Measurements from ENCODE around the gene TTLL11. TPM values are rescaled to one million over a fixed set of nuclear protein-coding genes. Genes with fewer than 3 reads are reported as not detected.

TTLL11 gene
- total RNA-seq, 4 donors from 2014 or later: 3.0 to 9.9 (median 7.4) TPM

GRCh38 chr9:121841771-121842611 lies 251.1 kb downstream of the TTLL11 start:
- peak in 1 of 3 donors; percentile 2 for DNase-seq
- Histone ChIP-seq H3K36me3 (no peaks in the 10 kb centered on the region), H3K9me3 (no peaks in the 10 kb centered on the region), H3K4me3 (no peak overlapping the region), H3K27me3 (no peaks in the 10 kb centered on the region), H3K27ac (no peak overlapping the region), H3K4me1 (no peaks in the 10 kb centered on the region)
- TF ChIP-seq POLR2A (IDR thresholded peaks at IDR 0.05): no peak
- no peak for TF ChIP-seq CTCF (IDR thresholded peaks at IDR 0.05)

- no peaks in the 10 kb centered on the region for H3K36me3 ChIP-seq
- H3K27me3 ChIP-seq: no peaks in the 10 kb centered on the region
- TF ChIP-seq POLR2A (IDR thresholded peaks at IDR 0.05): no peak
- no peak for TF ChIP-seq CTCF (IDR thresholded peaks at IDR 0.05)
- DNase-seq: peak in 2 of 3 donors; percentile 15 to 34
- no peak overlapping the region for H3K4me3 ChIP-seq
- no peaks in the 10 kb centered on the region for H3K4me1 ChIP-seq
- H3K9me3 ChIP-seq: no peaks in the 10 kb centered on the region
- H3K27ac ChIP-seq: no peak overlapping the region
These were observed 252.0 kb downstream of the TTLL11 start for GRCh38 chr9:121840838-121841760.

GRCh38 chr9:121839726-121840500 lies 253.2 kb downstream of the TTLL11 start:
- TF ChIP-seq CTCF (IDR thresholded peaks at IDR 0.05): no peak
- TF ChIP-seq POLR2A (IDR thresholded peaks at IDR 0.05): no peak
- Histone ChIP-seq H3K36me3 (no peaks in the 10 kb centered on the region), H3K4me1 (no peaks in the 10 kb centered on the region), H3K9me3 (no peaks in the 10 kb centered on the region), H3K27ac (no peak overlapping the region), H3K4me3 (no peak overlapping the region), H3K27me3 (no peaks in the 10 kb centered on the region)
- DNase-seq: peak in 2 of 3 donors; percentile 11 to 27

- H3K27ac ChIP-seq: no peak overlapping the region
- no peaks in the 10 kb centered on the region for H3K36me3 ChIP-seq
- no peaks in the 10 kb centered on the region for H3K27me3 ChIP-seq
- peak in 2 of 3 donors; percentile 9 to 30 for DNase-seq
- no peak overlapping the region for H3K4me3 ChIP-seq
- TF ChIP-seq CTCF (IDR thresholded peaks at IDR 0.05) (no peak), POLR2A (IDR thresholded peaks at IDR 0.05) (no peak)
- no peaks in the 10 kb centered on the region for H3K4me1 ChIP-seq
- no peaks in the 10 kb centered on the region for H3K9me3 ChIP-seq
These were observed 254.1 kb downstream of the TTLL11 start for GRCh38 chr9:121838746-121839669.

Data from Peyer's patch (tissue), 4 donors.